C4-2B (cell line): Measurements from ENCODE around the gene LTBP1.

ENCODE experiments used
- ZFX ChIP-seq: fragments of 450-650 bp; IDR thresholded peaks from 2 replicates; pipeline ENCODE4 v1.6.1; 2017
- TF ChIP-seq, protein P1 (sequence below): fragments of 450-650 bp; conservative IDR thresholded peaks from 2 replicates; pipeline ENCODE4 v1.5.1; 2017; ENCODE audit warnings: mild to moderate bottlenecking

DNA sequence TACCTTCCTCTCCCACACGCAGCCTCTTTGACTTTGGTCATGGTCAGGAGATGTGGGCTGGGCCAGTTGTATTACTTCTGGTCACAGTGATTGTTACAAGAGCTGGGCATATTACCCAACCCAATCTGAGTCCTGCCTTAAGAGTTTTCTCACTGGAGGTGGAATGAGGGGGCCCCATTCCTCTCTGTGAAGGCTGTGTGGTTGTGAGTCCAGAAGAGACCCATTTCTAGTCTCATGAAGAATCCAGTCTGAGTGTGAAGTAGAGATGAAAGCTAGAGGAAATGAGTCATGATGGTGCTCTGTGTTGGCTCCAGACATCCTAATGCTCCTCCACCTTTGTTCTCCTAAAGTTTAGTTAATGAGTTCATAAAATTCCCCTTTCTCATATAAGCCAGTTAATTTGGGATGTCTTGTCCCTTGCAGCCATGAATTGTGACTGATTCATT lies 478.9 kb downstream of the LTBP1 start:
- TF ChIP-seq, protein P1, sequence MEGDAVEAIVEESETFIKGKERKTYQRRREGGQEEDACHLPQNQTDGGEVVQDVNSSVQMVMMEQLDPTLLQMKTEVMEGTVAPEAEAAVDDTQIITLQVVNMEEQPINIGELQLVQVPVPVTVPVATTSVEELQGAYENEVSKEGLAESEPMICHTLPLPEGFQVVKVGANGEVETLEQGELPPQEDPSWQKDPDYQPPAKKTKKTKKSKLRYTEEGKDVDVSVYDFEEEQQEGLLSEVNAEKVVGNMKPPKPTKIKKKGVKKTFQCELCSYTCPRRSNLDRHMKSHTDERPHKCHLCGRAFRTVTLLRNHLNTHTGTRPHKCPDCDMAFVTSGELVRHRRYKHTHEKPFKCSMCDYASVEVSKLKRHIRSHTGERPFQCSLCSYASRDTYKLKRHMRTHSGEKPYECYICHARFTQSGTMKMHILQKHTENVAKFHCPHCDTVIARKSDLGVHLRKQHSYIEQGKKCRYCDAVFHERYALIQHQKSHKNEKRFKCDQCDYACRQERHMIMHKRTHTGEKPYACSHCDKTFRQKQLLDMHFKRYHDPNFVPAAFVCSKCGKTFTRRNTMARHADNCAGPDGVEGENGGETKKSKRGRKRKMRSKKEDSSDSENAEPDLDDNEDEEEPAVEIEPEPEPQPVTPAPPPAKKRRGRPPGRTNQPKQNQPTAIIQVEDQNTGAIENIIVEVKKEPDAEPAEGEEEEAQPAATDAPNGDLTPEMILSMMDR: no peak
- TF ChIP-seq ZFX: no peak
